Stimulated activated CD4-positive, alpha-beta T cell treated with anti-CD3 and anti-CD28 coated beads, Interleukin-4, amount 100 ng/mL, for 48 hours (primary cell): ENCODE data around the gene CCDC141.

ENCODE experiments used
- DNase-seq, 2 donors: peaks; one replicate each; pipeline ENCODE4 v3.0.0-alpha.2; 2020; ENCODE audit warnings: low read depth in 2 of 2

Gene CCDC141

DNA sequence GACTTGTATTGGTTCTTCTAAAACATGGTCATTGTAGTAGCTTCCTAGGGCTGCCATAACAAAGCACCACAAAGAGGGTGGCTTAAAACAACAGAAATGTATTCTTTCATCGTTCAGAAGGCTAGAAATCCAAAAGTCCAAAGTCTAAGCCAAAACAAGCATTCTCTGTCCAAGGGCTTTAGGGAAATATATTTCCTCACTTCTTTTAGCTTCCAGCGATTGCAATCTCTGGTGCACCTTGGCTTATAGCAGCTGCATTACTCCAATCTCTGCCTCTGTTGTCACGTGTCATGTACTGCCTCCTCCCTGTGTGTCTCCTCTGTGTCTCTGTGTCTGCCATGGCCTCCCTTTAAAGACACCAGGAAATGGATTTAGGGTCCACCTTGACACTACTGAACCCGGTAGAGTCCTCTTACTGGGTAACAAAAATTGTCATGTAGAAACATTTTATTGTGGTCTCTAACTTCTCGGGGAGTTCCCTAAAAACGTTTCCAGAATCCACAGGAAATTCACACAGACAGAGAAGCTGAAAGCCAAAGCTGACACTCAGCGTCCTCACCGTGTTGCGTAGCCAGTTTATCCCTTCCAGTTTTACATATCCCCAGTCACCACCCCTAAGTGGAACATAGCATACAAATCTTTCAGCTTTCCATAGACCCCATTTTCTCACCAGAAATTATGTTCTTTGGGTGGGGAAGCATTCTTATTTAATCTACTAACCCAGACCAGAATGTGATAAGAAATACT lies 222.0 kb downstream of the CCDC141 start:
- DNase-seq = no peak

DNA sequence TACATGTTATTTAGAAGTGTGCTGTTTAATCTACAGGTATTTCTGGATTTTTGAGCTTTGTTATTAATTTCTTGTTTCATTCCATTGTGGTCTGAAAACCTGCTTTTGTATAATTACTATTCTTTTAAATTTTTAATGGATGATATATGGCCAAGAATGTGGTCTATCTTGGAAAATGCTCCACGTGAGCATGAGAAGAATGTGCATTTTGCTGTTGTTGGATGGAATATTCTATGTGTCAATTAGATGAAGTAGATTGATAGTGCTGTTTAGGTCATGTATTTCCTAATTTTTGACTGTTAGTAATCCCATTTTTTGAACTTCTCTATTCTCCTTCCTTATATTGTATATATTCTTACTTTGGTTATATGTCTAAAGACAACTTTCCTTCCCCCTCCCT lies 222.8 kb downstream of the CCDC141 start:
- no peak for DNase-seq

DNA sequence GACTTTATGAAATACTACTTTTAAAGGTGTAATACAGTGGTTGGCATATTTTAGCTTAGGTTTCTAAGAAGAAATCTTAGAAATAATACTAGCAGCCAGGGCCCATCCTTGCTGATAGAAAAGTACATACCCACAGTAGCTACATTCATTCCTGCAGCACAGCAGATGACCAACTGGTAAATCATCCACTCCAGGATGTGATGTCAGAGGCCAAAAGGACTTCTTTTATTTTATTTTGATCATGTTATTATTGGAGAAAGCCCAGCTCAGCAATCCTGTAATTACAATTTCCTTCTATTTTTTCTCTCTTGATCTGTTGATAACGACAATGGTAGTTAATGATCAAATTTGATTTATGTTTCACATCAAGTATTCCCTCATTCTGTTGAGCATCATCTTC lies 224.8 kb downstream of the CCDC141 start:
- DNase-seq = no peak

DNA sequence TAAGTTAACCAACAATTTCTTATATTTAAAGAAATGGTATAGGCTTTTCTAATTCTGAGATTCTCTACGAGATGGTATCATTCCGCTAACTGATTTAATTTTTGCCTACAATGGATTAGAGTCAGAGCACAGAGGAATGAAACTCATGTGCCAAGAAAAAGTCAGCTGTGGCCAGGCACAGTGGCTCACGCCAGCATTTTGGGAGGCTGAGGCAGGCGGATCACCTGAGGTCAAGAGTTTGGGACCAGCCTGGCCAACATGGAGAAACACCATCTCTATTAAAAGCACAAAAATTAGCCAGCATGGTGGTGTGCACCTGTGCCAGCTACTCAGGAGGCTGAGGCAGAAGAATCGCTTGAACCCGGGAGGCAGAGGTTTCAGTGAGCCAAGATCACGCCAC lies 225.8 kb downstream of the CCDC141 start:
- DNase-seq = no peak

DNA sequence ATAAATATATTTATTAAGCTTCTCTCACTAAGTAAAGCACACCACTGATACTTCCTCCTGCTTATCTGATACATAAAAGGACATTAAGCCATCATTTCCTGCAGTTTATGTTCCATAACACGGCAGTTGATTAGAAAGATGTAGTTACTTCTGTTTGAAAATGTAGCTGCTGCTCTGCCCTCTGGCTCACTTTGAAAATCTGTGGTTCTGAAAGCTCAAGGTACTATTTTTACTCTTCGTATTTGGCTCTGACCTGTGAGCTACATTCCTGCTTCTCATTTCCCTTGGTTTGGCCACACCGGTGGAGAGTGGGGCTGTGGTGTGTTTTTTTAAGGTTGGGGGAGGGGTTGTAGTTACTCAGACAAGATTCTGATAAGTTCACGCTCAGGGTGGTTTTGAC lies 229.9 kb downstream of the CCDC141 start:
- no peak for DNase-seq

DNA sequence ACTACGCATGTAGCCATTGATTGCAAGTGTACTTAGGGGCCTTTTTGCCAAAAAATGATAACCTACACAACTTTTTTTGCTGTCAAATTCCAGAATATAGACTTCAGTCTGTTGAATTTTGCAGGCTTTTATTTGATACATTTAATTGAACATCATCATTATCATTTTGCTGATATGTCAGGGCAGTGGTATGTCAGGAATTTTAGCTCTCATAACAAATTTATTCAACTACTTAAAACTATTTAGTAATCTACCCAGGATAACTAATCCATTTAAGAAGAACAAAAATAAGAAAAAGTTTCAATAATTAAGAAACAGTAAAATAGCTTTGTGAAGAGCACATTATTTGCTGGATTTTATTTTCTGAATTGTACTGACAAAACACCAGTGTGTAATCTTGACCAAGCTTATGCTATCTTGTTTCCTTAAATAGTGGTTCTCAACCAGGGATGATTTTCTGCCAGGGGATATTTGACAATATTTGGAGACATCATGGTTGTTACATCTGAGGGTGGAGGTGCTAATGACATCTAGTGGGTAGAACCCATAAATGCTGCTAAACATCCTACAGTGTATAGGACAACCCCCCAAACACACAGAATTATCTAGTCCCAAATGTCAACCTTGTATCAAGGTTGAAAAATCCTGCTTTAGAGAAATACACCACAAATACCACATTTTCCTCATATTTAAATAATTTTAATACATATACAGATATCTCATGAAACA lies 230.6 kb downstream of the CCDC141 start:
- DNase-seq = no peak

DNA sequence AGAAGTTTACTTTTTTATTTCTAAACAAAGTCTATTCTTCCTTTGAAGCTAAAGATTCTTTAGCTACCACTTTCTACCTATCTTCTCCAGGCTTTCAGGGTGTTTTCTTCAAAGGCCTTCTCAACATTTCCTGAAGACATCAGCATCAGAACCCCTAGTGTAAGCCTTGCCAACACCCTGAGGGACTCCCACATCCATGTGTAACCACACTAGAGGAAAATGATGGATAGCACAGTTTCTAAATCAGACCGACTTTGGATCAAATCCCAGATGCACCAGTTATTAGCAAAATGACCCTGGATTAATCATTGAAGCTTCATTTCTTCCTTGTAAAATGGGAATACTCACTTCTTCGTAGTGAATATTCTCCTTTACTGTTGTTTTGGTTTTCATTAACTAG lies 238.0 kb downstream of the CCDC141 start:
- DNase-seq = no peak

DNA sequence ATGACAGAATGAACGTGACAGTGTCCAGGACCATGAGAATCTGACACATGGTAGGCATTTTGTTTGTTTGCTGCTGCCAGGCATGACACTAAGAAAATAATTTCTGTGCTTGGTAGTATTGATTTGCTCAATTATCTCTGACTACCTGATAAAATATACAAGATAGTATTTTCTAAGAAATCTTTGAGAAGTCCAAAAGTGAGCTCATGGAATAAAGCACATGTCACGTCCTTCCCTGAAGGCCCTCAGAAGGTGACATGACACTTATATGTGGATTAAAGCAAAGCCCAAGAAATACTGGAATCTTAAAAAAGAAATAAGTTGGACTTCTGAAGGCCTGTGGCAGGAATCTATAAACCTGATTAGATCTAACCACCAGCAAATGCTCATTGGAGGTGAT lies 238.9 kb downstream of the CCDC141 start:
- DNase-seq = no peak

DNA sequence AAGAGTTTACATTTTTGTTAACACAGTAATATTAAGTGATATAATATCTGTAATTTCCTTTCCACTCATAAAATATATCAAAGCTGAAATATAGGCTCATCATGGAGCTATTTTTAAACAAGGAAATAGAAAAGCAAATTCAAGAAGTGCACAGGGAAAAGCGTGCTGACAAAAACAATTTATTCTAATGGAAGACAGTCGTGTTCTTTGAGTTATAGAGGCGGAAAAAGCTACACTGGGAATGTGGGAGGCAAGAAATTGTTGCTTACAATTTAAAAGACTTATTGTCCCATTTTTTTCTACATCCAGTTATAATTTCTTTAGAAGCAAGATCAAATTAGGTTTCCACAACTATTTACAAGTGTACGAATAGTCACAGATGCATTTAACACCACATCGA lies 239.5 kb downstream of the CCDC141 start:
- DNase-seq = no peak

DNA sequence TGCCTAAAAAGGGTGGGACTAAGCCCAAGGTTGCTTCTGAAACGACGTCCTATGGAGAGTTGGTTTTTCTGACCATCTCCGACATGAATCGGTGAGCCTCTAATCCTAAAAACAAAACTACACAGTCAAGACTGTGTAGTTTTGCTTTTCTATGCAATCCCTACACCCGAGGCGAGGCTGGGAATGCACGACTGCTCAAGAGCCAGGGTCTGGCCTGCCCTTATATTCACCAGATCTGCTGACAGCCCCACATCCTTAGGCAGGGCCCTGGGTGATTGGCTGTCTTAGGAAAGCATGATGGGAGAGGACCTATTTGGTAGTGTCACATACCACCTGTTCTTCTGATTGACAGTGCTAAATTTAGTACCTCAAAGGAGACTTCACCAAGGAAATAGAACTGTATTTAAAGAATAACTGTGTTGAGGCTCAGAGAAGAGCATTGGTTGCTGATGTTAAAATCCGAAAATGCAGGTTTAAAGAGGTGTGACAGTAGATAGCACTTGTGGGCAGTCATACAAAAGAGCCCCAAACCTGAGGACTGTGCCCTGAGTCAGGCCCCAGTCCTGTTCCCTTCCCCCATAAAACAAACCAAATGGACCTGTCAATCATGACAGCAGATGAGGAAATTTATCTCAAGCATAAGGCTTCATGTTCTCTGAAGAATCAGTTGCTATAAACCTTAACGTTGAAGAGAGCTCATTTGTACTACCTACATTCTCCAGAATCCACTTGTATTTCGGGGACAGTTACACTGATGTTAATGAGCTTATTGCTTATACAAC lies 242.5 kb downstream of the CCDC141 start, which contains the start of gene TTN:
TTN (minus strand) TSS at position 197 of the 782 bp plus-strand sequence. CDS start 2,781 bp downstream, outside the sequence.
- DNase-seq = no peak

DNA sequence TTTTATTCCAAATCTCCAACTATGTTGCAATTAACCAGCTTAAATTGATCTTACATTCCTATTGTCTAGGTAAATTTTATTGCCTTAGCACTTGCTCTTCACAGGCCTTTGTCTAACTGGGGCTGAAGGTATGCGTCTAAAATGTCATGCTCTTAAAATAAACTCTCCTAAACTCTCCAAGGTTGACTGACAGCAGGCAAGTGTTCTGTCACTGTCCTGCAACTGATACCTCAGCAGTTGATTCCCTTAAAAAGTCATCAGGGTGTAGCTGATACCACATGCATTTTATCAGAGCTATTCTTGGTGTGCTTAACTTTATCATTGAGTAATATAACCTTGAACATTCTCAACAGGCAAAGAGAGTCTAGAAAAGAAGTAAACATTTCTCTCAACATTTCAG lies 243.4 kb downstream of the CCDC141 start:
- no peak for DNase-seq

DNA sequence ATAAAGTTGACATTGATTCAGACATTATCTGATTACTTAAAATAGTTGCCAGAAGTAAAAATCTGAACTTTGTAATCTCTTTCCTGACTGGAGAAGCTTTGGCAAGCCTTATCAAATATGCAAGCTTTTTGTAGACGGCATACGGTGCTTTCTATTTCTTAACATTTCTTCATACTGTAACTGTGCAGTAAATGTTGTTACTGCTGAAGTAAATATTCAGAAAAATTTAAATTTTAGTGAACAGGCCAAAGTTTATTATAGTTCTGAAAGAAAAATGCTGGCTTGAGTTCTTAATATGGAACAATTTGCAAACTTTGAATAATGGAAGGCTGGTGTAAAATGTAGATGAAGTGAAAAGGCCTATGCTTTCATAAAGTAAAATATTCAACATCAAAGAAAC lies 244.5 kb downstream of the CCDC141 start:
- no peak for DNase-seq

DNA sequence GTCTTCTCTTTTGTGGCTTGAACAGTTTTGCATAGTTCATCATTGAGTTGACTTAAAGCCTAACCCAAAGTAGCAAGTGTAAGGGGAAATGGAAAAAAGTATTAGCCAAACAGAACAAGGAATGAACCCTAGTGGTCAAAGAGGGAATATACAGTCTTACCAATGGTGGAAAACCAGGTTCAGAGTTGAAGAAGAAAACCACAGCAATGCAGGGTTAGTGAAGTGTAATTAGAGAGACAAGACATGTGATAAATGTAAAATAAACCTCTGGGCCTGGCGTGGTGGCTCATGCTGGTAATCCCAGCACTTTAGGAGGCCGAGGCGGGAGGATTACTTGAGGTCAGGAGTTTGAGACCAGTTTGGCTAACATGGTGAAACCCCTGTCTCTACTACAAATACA lies 245.1 kb downstream of the CCDC141 start:
- DNase-seq = no peak

DNA sequence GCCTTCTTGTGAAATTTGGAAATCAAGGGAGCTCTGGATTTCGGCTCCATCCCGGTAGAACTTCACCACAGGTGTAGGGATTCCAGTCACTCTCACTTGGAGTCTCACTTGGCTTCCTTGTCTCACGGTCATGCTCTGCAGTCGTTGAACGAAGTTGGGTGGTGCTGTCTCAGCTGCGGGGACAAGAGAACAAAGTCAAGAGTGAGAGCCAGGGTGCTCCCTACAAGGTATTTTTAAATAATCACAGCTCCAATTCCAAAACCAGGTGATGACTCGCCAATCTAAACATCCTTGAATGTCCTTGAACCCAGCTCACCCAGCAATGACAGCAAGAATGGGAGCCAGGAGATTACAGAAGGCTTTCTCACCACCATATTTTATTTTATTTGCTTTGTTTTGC lies 249.4 kb downstream of the CCDC141 start:
- no peak for DNase-seq

DNA sequence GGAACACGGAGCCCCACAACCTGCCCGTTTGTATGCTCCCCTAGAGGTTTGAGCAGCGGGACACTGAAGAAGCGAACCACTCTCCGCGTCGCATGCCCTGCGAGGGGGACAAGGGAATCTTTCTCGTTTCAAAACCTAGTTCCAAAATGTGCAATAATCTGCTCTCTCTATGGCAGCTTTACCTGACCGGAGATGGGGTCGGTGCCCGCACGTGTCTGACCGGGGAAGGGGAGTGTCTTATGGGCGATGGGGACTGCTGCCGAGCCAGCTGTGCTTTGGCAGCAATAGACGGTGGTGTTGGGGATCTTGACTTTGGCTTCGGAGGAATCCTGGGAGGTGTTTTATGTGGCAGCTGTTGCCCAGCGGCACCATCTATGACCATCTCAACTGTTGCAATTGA lies 250.6 kb downstream of the CCDC141 start:
- no peak for DNase-seq

DNA sequence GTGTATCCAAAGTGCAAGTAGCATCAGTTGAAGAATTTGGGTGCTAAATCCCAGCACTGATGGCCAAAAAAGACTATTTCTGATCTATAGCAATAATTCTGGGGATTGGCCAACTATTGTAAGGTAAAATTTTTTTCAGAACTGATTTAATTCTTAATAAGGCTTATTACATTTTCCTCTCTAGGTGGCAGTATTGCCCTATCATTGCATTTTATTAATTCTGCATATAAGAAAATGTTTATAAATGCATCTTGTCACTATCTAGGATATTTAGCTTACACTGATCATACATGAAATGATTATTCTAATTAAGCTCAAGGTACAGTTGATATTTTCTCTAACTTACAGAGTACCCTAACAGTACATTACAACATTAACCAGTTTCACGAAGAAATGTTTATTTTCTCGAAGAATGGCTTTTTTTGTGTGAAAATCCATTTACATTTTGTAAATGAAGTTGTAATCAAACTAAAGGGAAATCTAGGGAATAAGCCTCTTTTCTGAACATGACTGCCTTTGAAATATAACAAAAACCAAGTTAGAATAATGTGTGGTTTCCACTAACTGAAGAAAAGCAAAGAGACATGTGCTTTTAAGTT lies 253.8 kb downstream of the CCDC141 start:
- no peak for DNase-seq

DNA sequence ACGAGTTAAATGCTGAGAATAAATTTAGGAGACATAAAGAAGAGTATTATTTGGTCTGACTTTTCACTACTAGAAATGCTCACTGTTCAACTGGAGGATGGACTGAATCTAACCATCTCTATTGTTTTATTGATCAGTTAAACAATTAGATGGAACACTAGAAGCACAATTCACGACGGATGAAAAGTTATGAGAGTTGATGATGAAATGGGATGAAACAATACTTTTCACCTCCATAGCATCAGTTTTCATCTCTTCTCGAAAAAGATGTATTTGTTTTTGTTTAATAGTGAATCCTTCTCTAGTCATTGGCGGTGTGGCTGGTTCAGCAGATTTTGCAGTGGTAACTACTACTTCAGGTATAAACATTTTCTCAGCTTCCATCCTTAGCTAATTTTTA lies 262.0 kb downstream of the CCDC141 start:
- no peak for DNase-seq

DNA sequence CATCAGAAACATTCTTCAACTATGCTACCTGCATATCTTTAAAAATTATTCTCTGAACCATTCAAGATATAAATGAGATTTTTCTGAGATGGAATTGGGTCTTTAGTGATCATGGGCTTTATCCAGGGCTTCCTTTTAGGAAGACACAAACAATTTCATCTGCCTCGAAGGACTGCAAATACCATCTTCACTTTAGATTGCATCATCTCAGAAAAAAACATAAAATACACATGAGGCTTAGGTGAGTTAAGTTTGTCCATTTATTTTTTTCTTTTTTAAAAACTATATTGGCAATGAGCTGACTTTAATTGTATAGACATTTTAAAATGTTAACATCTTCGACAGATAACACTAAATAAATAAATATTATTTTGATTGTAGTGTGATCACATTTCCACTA lies 262.8 kb downstream of the CCDC141 start:
- DNase-seq = no peak

DNA sequence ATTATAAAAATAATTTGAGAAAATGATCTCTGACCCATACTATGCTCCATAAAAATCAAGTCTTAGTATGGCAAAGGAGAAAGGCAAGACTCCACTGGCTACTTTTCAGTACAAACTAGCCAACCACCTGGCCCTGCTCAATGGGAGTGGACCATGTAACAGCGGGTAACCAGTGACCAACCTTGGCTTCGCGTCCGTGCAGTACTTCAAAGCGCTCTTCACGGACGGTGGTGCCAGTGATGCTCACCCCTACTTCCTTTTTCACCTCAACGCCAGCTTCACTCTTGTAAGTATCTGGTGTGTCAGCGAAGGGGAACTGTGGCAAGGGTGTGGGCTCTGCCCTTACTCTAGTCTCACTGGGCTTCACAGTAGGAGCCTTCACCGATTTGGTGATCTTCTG lies 266.0 kb downstream of the CCDC141 start:
- no peak for DNase-seq

DNA sequence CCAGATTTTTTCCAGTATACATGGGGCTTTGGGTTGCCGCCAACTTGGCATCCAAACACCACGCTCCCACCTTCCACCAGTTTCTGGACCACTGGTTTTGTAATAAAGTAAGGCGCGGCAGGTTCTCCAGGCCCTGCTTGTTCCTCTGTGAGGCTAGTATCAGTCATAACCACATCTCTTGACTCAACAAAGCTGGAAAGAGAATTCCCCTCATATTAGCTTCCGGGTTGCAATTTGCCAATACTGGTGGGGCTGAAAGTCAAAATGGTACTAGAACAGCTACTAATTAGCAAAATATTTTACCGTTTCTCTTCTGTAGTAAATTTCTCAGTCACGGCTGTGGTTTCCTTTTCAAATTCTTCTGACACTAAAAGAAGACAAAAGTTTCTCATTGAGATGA lies 267.7 kb downstream of the CCDC141 start:
- DNase-seq = no peak
